OCI-LY3 (cell line): ENCODE data around the gene ZNF77.
"Not testable (repeated sequence)": the region's sequence is repeated elsewhere in the genome, so short reads cannot be mapped to it uniquely, and the experiment has no call there.

Experiments
- CTCF ChIP-seq: fragments of 200-600, 300-600 bp; sonication (generic); IDR thresholded peaks from 2 replicates; pipeline ENCODE4 v1.5.1; 2014; ENCODE audit warnings: antibody characterized with exemption, low read length, low read depth
- EZH2phosphoT487 ChIP-seq: fragments of 200-600 bp; shearing (Covaris generic); IDR thresholded peaks from 2 replicates; pipeline ENCODE4 v1.6.1; 2018; ENCODE audit warnings: antibody characterized with exemption, mixed run types, low read depth

GRCh38 chr19:2963631-2964030, 18.9 kb upstream of the ZNF77 start:
- TF ChIP-seq CTCF, EZH2phosphoT487: not testable (repeated sequence)
